Temporal lobe (tissue), 1 donor: ENCODE measurements around the gene TMEM252. TPM values are rescaled to one million over a fixed set of nuclear protein-coding genes. Genes with fewer than 3 reads are reported as not detected.

Experiments
- total RNA-seq: library from RNA; depleted of rRNA; stranded (reverse); fragments of >200 nt; gene quantifications from one replicate; pipeline ENCODE4 v1.2.3, GENCODE V29; 2014

TMEM252 gene
- total RNA-seq, 1 donor from 2014 or later = not detected

Other genes with a start within 250 kb of the TMEM252 start
- gene FOXD4L3, start 238.0 kb downstream of the TMEM252 start, total RNA-seq = not detected
- gene PGM5, start 184.3 kb downstream of the TMEM252 start, total RNA-seq = 3.4 TPM
- gene PIP5K1B, start 164.4 kb upstream of the TMEM252 start, total RNA-seq = 4.9 TPM